Heart right ventricle (tissue), 16 donors: ENCODE results near the gene RTL9. TPM values are rescaled to one million over a fixed set of nuclear protein-coding genes. Genes with fewer than 3 reads are reported as not detected.

Source experiments
- ATAC-seq, 8 donors: fragments of 200-7000 bp; cut with Tn5 transposase; one replicate each; pipeline ENCODE4 v1.9.1; 2020; ENCODE audit warnings: mild to moderate bottlenecking in 8 of 8, moderate library complexity in 8 of 8, moderate number of reproducible peaks in 1 of 8
- DNase-seq, 2 donors: peaks; one replicate each; pipeline ENCODE4 v3.0.0-alpha.2; 2020
- H3K27ac ChIP-seq, 10 donors: fragments of 200-600 bp; sonication (generic) in 2 of 10; one replicate each; pipeline versions ENCODE4 v1.5.0 to v1.8.0; 2020 to 2022; ENCODE audit warnings: mild to moderate bottlenecking in 3 of 10
- H3K27me3 ChIP-seq, 7 donors: fragments of 200-600 bp; one replicate each; pipeline ENCODE4 v1.8.0; 2021 to 2022; ENCODE audit warnings: mild to moderate bottlenecking in 2 of 7
- H3K36me3 ChIP-seq, 9 donors: fragments of 200-600 bp; sonication (generic) in 1 of 9; one replicate each; pipeline versions ENCODE4 v1.5.0 to v1.8.0; 2020 to 2022; ENCODE audit warnings: mild to moderate bottlenecking in 2 of 9
- H3K4me1 ChIP-seq, 9 donors: fragments of 200-600 bp; sonication (generic) in 1 of 9; one replicate each; pipeline versions ENCODE4 v1.5.0 to v1.8.0; 2020 to 2022; ENCODE audit warnings: mild to moderate bottlenecking in 4 of 9
- H3K4me3 ChIP-seq, 10 donors: fragments of 200-600 bp; sonication (generic) in 2 of 10; one replicate each; pipeline versions ENCODE4 v1.5.0 to v1.8.0; 2020 to 2022; ENCODE audit warnings: mild to moderate bottlenecking in 7 of 10, moderate library complexity in 2 of 10
- H3K9me3 ChIP-seq, 11 donors: fragments of 200-600 bp in 10 of 11; sonication (generic) in 2 of 11; one replicate each; pipeline versions ENCODE4 v1.5.0 to v1.8.0; 2013 to 2022; ENCODE audit warnings: mild to moderate bottlenecking in 2 of 11, control low read depth in 1 of 11, moderate library complexity in 1 of 11
- WGBS, 2 donors: extraction: QIAGEN DNeasy Blood & Tissue Kit; methylation state at CpG; one replicate each; pipeline ENCODE4 v1.1.7; 2013; ENCODE audit warnings: inconsistent platforms in 1 of 2; 5-methylcytosine and 5-hydroxymethylcytosine counted together
- intact Hi-C, 10 donors: fragments of 100-400 bp; cut with DNase I; formaldehyde crosslinking; loops; one replicate each; pipeline versions ENCODE4 v1.11.1 to v1.14.2; 2022
- polyA plus RNA-seq, 2 donors: library from polyadenylated mRNA; stranded (reverse); fragments of 200-250 nt; gene quantifications; one replicate each; pipeline ENCODE4 v1.2.3, GENCODE V29; 2013
- total RNA-seq, 10 donors: library from RNA; stranded (reverse); fragmentation: NEBNext Ultra II Directional in 3 of 10; extraction: Animal tissue kit (Norgen Biotek cat#: 25700) in 3 of 10; gene quantifications; one replicate each; pipeline versions ENCODE4 v1.2.1 to v1.2.4, GENCODE V29; 2021 to 2023
- TF ChIP-seq, protein P1 (sequence below), 9 donors: fragments of 200-600 bp; sonication (generic) in 2 of 9; IDR thresholded peaks; one replicate each; pipeline versions ENCODE4 v1.5.0 to v1.8.0; 2021 to 2022; ENCODE audit warnings: antibody characterized with exemption in 9 of 9, mild to moderate bottlenecking in 5 of 9, moderate library complexity in 1 of 9
- donor health status: Arrhythmogenic right ventricular cardiomyopathy.
- donor health status: ischemic (EF 13 %, LVEDD 7.1; RV severe dilation, severe dysfunction).
- donor health status: healthy with polysubstance abuse.
- donor health status: DM: no; HTN: yes; CAD: no.
- donor health status: DM: no; HTN: no; CAD: no.
- donor health status: ischemic (EF 25% LVEDD 6.9; RV normal size, moderate dysfunction).
- donor health status: ischemic (EF 25% LVEDD 5.7; RV mildly dilated, moderate dysfunction).
- donor health status: healthy.
- donor health status: DM: yes; HTN: yes; CAD: no.
- donor health status: Ischemic cardiomyopathy.
- donor health status: ischemic (EF 35%, LVEDD 5.7; RV mildly dilated, moderate dysfunction).
- donor health status: nonischemic (EF 11% LVEDD 7.7; RV severe dilation, severe dysfunction).
- donor health status: DM: yes; HTN: yes; CAD: no.
- donor health status: PGD.
- donor health status: ischemic (EF 29% LVEDD 5.4; RV normal size, mild dysfunction).
- donor health status: nonischemic (EF 23%, LVEDD 6.1; RV moderate dilation, normal function).

The RTL9 gene
- total and polyA plus RNA-seq, 12 donors: 0.29 to 1.2 (median 0.64) TPM

DNA sequence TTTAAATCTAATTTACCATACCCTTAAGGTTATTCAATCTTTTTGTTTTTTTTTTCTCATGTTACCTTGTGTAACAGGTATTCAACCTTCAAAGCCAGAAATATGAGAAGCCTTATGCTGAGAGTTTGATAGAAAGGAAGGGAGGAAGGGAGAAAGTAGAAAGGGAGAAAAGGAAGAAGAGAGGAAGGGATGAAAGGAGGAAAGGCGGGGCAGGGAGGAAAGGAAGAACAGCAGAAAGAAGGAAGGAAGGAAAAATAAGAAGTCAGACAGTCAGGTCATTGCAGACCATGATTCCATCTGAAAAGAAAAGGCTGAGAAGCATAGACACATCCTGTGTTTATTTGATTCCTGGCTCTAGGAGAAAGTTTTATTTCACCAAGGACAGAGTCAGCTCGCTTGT lies 30.9 kb downstream of the RTL9 start:
- DNase-seq (no peak), ATAC-seq (no peak)
- no peaks in the 10 kb centered on the region for H3K36me3 ChIP-seq
- H3K27ac ChIP-seq: no peak overlapping the region
- WGBS, 2 donors: 83 to 84% methylated on average over 2 of the region's 2 CpGs
- no peaks in the 10 kb centered on the region for H3K4me1 ChIP-seq
- intact Hi-C loops: no loop called here
- H3K4me3 ChIP-seq: no peak overlapping the region
- TF ChIP-seq, protein P1, sequence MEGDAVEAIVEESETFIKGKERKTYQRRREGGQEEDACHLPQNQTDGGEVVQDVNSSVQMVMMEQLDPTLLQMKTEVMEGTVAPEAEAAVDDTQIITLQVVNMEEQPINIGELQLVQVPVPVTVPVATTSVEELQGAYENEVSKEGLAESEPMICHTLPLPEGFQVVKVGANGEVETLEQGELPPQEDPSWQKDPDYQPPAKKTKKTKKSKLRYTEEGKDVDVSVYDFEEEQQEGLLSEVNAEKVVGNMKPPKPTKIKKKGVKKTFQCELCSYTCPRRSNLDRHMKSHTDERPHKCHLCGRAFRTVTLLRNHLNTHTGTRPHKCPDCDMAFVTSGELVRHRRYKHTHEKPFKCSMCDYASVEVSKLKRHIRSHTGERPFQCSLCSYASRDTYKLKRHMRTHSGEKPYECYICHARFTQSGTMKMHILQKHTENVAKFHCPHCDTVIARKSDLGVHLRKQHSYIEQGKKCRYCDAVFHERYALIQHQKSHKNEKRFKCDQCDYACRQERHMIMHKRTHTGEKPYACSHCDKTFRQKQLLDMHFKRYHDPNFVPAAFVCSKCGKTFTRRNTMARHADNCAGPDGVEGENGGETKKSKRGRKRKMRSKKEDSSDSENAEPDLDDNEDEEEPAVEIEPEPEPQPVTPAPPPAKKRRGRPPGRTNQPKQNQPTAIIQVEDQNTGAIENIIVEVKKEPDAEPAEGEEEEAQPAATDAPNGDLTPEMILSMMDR (IDR thresholded peaks at IDR 0.05): no peak
- no peaks in the 10 kb centered on the region for H3K9me3 ChIP-seq
- peaks cover 0 to 63% (median 0%) of the 10 kb centered on the region in 7 donors for H3K27me3 ChIP-seq

DNA sequence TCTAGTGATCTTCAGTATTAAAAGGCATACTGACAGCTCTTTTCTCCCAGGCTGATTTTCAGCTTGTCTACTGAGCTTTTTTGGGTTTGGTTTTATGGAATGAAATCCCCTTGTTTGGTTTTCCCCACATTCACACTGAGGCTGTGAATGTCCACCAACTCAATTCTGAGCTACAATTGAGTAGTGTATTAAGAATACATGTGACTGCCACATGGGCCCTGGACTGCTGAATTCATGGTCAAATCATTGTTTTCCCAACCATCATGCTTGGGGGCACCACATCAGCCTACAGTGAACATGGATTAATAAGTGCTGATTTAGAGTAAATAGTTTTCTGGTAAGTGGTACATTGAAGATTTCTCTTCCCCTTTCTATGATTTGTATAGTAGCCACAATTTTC lies 32.4 kb downstream of the RTL9 start:
- Histone ChIP-seq H3K27me3 (peaks cover 0 to 60% (median 0%) of the 10 kb centered on the region in 7 donors), H3K27ac (no peak overlapping the region), H3K4me1 (no peaks in the 10 kb centered on the region), H3K36me3 (no peaks in the 10 kb centered on the region), H3K9me3 (no peaks in the 10 kb centered on the region), H3K4me3 (no peak overlapping the region)
- no peak for ATAC-seq
- no peak for DNase-seq
- intact Hi-C loops: loop anchor here in 1 of 10 donors (5.0 kb wide), 1 partner anchor 544 kb away; no protein-coding TSS in a partner anchor
- TF ChIP-seq, protein P1 (IDR thresholded peaks at IDR 0.05): no peak

- Histone ChIP-seq H3K4me3 (no peak overlapping the region), H3K4me1 (no peaks in the 10 kb centered on the region), H3K9me3 (no peaks in the 10 kb centered on the region), H3K27ac (no peak overlapping the region), H3K27me3 (peaks cover 0 to 57% (median 0%) of the 10 kb centered on the region in 7 donors), H3K36me3 (no peaks in the 10 kb centered on the region)
- ATAC-seq (no peak), DNase-seq (no peak)
- intact Hi-C loops: loop anchor here in 1 of 10 donors (5.0 kb wide), 1 partner anchor 547 kb away; no protein-coding TSS in a partner anchor
- 80 to 86% methylated on average over 2 of the region's 2 CpGs for WGBS, 2 donors
- TF ChIP-seq, protein P1 (IDR thresholded peaks at IDR 0.05): no peak
These were observed 36.0 kb downstream of the RTL9 start for GRCh38 chrX:110394651-110395050.

DNA sequence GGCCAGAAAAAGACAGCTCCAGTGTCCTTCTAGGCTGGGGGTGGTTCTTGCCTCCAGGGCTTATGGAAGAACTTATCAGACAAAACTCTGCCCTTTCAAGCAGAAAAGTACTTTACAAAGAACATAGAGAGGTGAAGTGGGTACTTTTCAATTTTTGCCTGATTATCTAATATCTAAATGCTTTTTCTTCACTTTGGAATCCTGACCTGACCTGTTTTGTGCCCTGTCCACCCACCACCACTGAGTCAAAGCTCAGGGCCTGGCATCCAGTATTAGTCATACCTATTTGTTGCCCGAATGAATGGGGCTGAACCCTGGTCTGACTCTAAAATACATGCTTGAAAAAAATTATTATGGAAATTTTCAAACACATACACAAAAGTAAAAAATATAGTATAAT lies 37.2 kb downstream of the RTL9 start:
- Histone ChIP-seq H3K27ac (no peak overlapping the region), H3K27me3 (peaks cover 0 to 59% (median 0%) of the 10 kb centered on the region in 7 donors), H3K4me3 (no peak overlapping the region), H3K4me1 (no peaks in the 10 kb centered on the region), H3K36me3 (no peaks in the 10 kb centered on the region), H3K9me3 (no peaks in the 10 kb centered on the region)
- intact Hi-C loops: no loop called here
- ATAC-seq (no peak), DNase-seq (no peak)
- WGBS, 2 donors: 89 to 95% methylated on average over 1 of the region's 1 CpG
- TF ChIP-seq, protein P1 (IDR thresholded peaks at IDR 0.05): no peak
